ENCODE measurements around the gene AGRP.

DNA sequence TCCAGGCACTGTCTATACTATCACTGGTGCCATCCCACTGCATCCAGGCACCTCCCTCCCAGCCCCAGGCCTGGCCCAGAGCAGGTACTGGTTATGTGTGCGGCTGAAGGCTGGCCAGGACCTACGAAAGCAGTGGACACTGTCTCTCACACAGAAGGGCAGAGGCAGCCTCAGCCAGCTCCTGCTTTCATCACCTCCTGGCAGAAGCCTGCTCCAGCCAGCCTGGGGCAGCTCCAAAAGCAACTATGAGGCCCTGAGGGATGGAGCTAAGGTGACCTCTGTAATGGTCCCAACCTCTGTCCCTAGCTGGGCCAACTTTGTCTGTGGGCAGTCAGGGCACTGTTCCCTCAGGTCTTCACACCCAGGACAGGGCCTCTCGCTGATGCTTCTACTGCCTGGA lies 33.6 kb downstream of the AGRP start:
- TF ChIP-seq, protein P1, sequence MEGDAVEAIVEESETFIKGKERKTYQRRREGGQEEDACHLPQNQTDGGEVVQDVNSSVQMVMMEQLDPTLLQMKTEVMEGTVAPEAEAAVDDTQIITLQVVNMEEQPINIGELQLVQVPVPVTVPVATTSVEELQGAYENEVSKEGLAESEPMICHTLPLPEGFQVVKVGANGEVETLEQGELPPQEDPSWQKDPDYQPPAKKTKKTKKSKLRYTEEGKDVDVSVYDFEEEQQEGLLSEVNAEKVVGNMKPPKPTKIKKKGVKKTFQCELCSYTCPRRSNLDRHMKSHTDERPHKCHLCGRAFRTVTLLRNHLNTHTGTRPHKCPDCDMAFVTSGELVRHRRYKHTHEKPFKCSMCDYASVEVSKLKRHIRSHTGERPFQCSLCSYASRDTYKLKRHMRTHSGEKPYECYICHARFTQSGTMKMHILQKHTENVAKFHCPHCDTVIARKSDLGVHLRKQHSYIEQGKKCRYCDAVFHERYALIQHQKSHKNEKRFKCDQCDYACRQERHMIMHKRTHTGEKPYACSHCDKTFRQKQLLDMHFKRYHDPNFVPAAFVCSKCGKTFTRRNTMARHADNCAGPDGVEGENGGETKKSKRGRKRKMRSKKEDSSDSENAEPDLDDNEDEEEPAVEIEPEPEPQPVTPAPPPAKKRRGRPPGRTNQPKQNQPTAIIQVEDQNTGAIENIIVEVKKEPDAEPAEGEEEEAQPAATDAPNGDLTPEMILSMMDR (conservative IDR thresholded peaks at IDR 0.05; ENCODE audit: low read length): no peak
- no peak for TF ChIP-seq EZH2phosphoT487 (IDR thresholded peaks at IDR 0.05; ENCODE audit: borderline replicate concordance)
